ENCODE measurements around the gene SLC35B4. TPM values are rescaled to one million over a fixed set of nuclear protein-coding genes. Genes with fewer than 3 reads are reported as not detected.

SLC35B4 gene
- total RNA-seq, 1 donor from 2014 or later, result 51.7 TPM

DNA sequence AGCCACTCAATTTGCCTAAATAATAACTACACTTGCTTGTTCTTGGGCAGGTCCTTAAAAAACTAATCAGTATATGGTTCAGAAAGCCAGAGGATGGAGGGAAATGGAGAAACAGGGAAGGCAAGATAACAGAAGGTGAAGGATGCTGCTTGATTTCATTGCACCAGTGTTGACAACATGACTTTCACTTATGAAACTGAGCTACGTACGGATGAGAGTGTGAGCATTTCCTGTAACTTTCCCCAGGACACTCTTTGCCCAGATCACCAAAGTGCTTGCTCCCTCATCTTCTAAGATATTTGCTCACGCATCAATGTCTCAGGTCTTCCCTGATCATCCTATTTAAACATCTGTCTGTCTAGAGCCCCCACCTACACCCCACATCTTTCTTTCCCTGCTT is 37.4 kb downstream of the SLC35B4 start:
- H3K27me3 Mint-ChIP-seq (ENCODE audit: low read depth), result peaks cover 4% of the 10 kb centered on the region
- no peaks in the 10 kb centered on the region for H3K9me3 Mint-ChIP-seq
- no peaks in the 10 kb centered on the region for H3K36me3 Mint-ChIP-seq (ENCODE audit: low read depth)
- no peak overlapping the region for H3K27ac Mint-ChIP-seq (ENCODE audit: unreplicated experiment)
- TF ChIP-seq, protein P1, sequence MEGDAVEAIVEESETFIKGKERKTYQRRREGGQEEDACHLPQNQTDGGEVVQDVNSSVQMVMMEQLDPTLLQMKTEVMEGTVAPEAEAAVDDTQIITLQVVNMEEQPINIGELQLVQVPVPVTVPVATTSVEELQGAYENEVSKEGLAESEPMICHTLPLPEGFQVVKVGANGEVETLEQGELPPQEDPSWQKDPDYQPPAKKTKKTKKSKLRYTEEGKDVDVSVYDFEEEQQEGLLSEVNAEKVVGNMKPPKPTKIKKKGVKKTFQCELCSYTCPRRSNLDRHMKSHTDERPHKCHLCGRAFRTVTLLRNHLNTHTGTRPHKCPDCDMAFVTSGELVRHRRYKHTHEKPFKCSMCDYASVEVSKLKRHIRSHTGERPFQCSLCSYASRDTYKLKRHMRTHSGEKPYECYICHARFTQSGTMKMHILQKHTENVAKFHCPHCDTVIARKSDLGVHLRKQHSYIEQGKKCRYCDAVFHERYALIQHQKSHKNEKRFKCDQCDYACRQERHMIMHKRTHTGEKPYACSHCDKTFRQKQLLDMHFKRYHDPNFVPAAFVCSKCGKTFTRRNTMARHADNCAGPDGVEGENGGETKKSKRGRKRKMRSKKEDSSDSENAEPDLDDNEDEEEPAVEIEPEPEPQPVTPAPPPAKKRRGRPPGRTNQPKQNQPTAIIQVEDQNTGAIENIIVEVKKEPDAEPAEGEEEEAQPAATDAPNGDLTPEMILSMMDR (conservative IDR thresholded peaks at IDR 0.05), result no peak
- DNase-seq (ENCODE audit: low read depth, low spot score), result no peak
- H3K4me3 Mint-ChIP-seq, result no peak overlapping the region
- H3K4me1 Mint-ChIP-seq, result peaks cover 5% of the 10 kb centered on the region

DNA sequence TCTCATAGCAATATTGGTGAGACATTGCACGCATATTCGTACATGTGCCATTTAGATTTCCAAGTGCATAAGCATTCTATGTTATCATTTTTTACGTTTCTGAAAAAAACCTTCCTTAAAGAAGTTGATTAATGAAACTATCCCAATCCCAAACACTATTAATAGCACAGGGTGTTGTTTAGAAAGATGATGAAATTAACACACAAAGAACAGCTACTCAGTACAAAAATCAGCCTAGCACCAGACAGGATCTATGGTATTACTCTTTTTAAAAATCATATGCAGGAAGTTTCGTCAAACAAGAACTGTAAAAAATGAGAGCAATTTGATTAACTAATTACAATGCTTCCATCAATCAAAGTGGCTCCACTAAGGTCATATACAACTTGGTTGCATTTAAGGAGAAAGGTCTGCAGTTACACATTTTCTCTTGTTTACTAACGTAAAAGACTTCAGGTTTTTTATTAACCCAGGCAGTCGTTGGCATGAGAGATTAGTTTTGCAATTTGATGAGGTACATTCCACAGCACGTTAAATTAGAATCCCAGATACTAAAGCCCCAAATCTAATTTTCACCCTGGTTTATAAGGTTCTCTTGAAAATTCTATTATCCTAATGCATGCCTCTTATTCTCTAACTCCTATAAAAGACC is 38.1 kb downstream of the SLC35B4 start:
- TF ChIP-seq, protein P1 (conservative IDR thresholded peaks at IDR 0.05), result no peak
- H3K36me3 Mint-ChIP-seq (ENCODE audit: low read depth), result no peaks in the 10 kb centered on the region
- H3K27me3 Mint-ChIP-seq (ENCODE audit: low read depth), result peaks cover 4% of the 10 kb centered on the region
- H3K9me3 Mint-ChIP-seq, result no peaks in the 10 kb centered on the region
- no peaks in the 10 kb centered on the region for H3K4me1 Mint-ChIP-seq
- no peak for DNase-seq (ENCODE audit: low read depth, low spot score)
- H3K27ac Mint-ChIP-seq (ENCODE audit: unreplicated experiment), result no peak overlapping the region
- no peak overlapping the region for H3K4me3 Mint-ChIP-seq

- Mint-ChIP-seq H3K36me3 (ENCODE audit: low read depth) (no peaks in the 10 kb centered on the region), H3K27me3 (ENCODE audit: low read depth) (peaks cover 9% of the 10 kb centered on the region), H3K4me3 (no peak overlapping the region), H3K9me3 (no peaks in the 10 kb centered on the region), H3K4me1 (no peaks in the 10 kb centered on the region), H3K27ac (ENCODE audit: unreplicated experiment) (no peak overlapping the region)
- DNase-seq (ENCODE audit: low read depth, low spot score), result no peak
- TF ChIP-seq, protein P1 (conservative IDR thresholded peaks at IDR 0.05), result no peak
Observed at GRCh38 chr7:134276951-134277350, 39.8 kb downstream of the SLC35B4 start.

GRCh38 chr7:134262322-134262721 is 54.4 kb downstream of the SLC35B4 start:
- peaks cover 3% of the 10 kb centered on the region for H3K36me3 Mint-ChIP-seq (ENCODE audit: low read depth)
- H3K27me3 Mint-ChIP-seq (ENCODE audit: low read depth), result no peaks in the 10 kb centered on the region
- H3K9me3 Mint-ChIP-seq, result peaks cover 5% of the 10 kb centered on the region
- H3K27ac Mint-ChIP-seq (ENCODE audit: unreplicated experiment), result no peak overlapping the region
- TF ChIP-seq, protein P1 (conservative IDR thresholded peaks at IDR 0.05), result no peak
- no peaks in the 10 kb centered on the region for H3K4me1 Mint-ChIP-seq
- H3K4me3 Mint-ChIP-seq, result no peak overlapping the region
- DNase-seq (ENCODE audit: low read depth, low spot score), result no peak

DNA sequence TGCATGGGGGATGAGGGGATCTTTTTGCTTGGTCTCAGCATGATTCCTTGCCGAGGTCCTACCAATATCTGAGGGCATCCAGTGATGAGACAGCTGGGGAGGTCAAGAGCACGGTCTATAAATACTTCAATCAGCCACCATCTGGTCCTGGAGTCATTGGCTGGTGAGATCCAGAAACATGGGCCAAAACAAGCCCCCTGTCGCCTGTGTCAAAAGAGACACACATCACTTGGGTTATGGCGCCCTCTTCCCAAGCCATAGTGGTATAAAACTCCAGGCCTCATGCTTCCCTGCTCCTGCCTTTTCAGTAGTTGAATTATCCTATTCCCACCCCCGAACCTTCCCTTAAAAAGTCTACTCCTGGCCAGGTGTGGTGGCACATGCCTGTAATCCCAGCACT is 60.9 kb downstream of the SLC35B4 start:
- H3K27ac Mint-ChIP-seq (ENCODE audit: unreplicated experiment), result no peak overlapping the region
- no peaks in the 10 kb centered on the region for H3K4me1 Mint-ChIP-seq
- peaks cover 5% of the 10 kb centered on the region for H3K9me3 Mint-ChIP-seq
- no peaks in the 10 kb centered on the region for H3K27me3 Mint-ChIP-seq (ENCODE audit: low read depth)
- no peak overlapping the region for H3K4me3 Mint-ChIP-seq
- TF ChIP-seq, protein P1 (conservative IDR thresholded peaks at IDR 0.05), result no peak
- H3K36me3 Mint-ChIP-seq (ENCODE audit: low read depth), result no peaks in the 10 kb centered on the region
- no peak for DNase-seq (ENCODE audit: low read depth, low spot score)

Data from neural crest cell (in vitro differentiated cells).